ENCODE measurements around the gene BAZ1B. TPM values are rescaled to one million over a fixed set of nuclear protein-coding genes. Genes with fewer than 3 reads are reported as not detected.

BAZ1B gene
- total RNA-seq, 4 donors from 2014 or later = 56.0 to 77.8 (median 69.6) TPM

GRCh38 chr7:73397521-73398281 lies 124.4 kb downstream of the BAZ1B start:
- TF ChIP-seq CTCF (IDR thresholded peaks at IDR 0.05) = no peak
- TF ChIP-seq EP300 (IDR thresholded peaks at IDR 0.05) = no peak
- TF ChIP-seq POLR2A (IDR thresholded peaks at IDR 0.05) = no peak
- TF ChIP-seq POLR2AphosphoS5 (IDR thresholded peaks at IDR 0.05) = no peak
- Histone ChIP-seq H3K27ac (no peak overlapping the region), H3K4me3 (peak overlapping the region in 1 of 2 donors; percentile 28), H3K4me1 (peaks cover 0 to 10% (median 0%) of the 10 kb centered on the region in 3 donors), H3K27me3 (no peaks in the 10 kb centered on the region), H3K9me3 (no peaks in the 10 kb centered on the region), H3K36me3 (no peaks in the 10 kb centered on the region)
- peak; percentile 36 for ATAC-seq
- 4 to 8% methylated on average over 4 to 7 of the region's 14 CpGs for WGBS, 2 donors (ENCODE audit: low coverage in 1 of 2)

- H3K27ac ChIP-seq = no peak overlapping the region
- no peak overlapping the region for H3K4me3 ChIP-seq
- no peaks in the 10 kb centered on the region for H3K36me3 ChIP-seq
- 58 to 90% methylated on average over 2 to 6 of the region's 21 CpGs for WGBS, 2 donors (ENCODE audit: low coverage in 1 of 2)
- H3K9me3 ChIP-seq = no peaks in the 10 kb centered on the region
- no peaks in the 10 kb centered on the region for H3K27me3 ChIP-seq
- TF ChIP-seq EP300 (IDR thresholded peaks at IDR 0.05) = no peak
- TF ChIP-seq POLR2AphosphoS5 (IDR thresholded peaks at IDR 0.05) = no peak
- no peak for TF ChIP-seq POLR2A (IDR thresholded peaks at IDR 0.05)
- no peak for TF ChIP-seq CTCF (IDR thresholded peaks at IDR 0.05)
- ATAC-seq = no peak
- peaks cover 0 to 10% (median 0%) of the 10 kb centered on the region in 3 donors for H3K4me1 ChIP-seq
These were observed 126.3 kb downstream of the BAZ1B start for GRCh38 chr7:73395538-73396503.

GRCh38 chr7:73394422-73394821 lies 127.7 kb downstream of the BAZ1B start:
- peaks cover 0 to 12% (median 0%) of the 10 kb centered on the region in 3 donors for H3K9me3 ChIP-seq
- H3K27ac ChIP-seq = no peak overlapping the region
- WGBS, 2 donors (ENCODE audit: low coverage in 1 of 2) = 51 to 60% methylated on average over 2 to 3 of the region's 3 CpGs
- ATAC-seq = no peak
- TF ChIP-seq POLR2AphosphoS5 (IDR thresholded peaks at IDR 0.05) (no peak), CTCF (IDR thresholded peaks at IDR 0.05) (no peak), EP300 (IDR thresholded peaks at IDR 0.05) (no peak)
- no peaks in the 10 kb centered on the region for H3K36me3 ChIP-seq
- no peak overlapping the region for H3K4me3 ChIP-seq
- H3K27me3 ChIP-seq = no peaks in the 10 kb centered on the region
- H3K4me1 ChIP-seq = peaks cover 0 to 10% (median 0%) of the 10 kb centered on the region in 3 donors

GRCh38 chr7:73391396-73391795 lies 130.7 kb downstream of the BAZ1B start:
- Histone ChIP-seq H3K4me3 (no peak overlapping the region), H3K4me1 (no peaks in the 10 kb centered on the region), H3K36me3 (no peaks in the 10 kb centered on the region), H3K27ac (no peak overlapping the region), H3K9me3 (peaks cover 0 to 42% (median 0%) of the 10 kb centered on the region in 3 donors), H3K27me3 (no peaks in the 10 kb centered on the region)
- TF ChIP-seq CTCF (IDR thresholded peaks at IDR 0.05) (no peak), POLR2AphosphoS5 (IDR thresholded peaks at IDR 0.05) (no peak), POLR2A (IDR thresholded peaks at IDR 0.05) (no peak), EP300 (IDR thresholded peaks at IDR 0.05) (no peak)
- no CpG with 5 or more reads among the region's 2 CpGs for WGBS, 2 donors (ENCODE audit: low coverage in 1 of 2)
- no peak for ATAC-seq

Small RNA genes within 50 kb of the gene (small RNA-seq; reads per million reads assigned to genes)
- gene RF00019 = 0 reads per million in 4 donors
- gene RNU6-1198P = 0 reads per million in 4 donors

Other genes starting within 250 kb of the BAZ1B start
- gene NSUN5, start 213.5 kb downstream of the BAZ1B start, total RNA-seq = 10 to 100 TPM; 15.8 to 34.4 (median 26.7) TPM
- gene TRIM50, start 194.2 kb downstream of the BAZ1B start, total RNA-seq = under 1 TPM in 3 of 4 donors, not detected in 1; 0.27 to 0.78 (median 0.42) TPM
- not detected for gene FKBP6, start 194.1 kb downstream of the BAZ1B start, total RNA-seq
- 1 to 10 TPM in 1 of 4 donors, under 1 TPM in 3; 0.31 to 2.7 (median 0.81) TPM for gene FZD9, start 88.5 kb downstream of the BAZ1B start, total RNA-seq
- 100 to 1,000 TPM; 104 to 144 (median 108) TPM for gene BCL7B, start 35.4 kb upstream of the BAZ1B start, total RNA-seq
- gene TBL2, start 56.3 kb upstream of the BAZ1B start, total RNA-seq = 10 to 100 TPM; 19.1 to 32.5 (median 28.9) TPM
- gene MLXIPL, start 102.2 kb upstream of the BAZ1B start, total RNA-seq = 10 to 100 TPM in 3 of 4 donors, 1 to 10 TPM in 1; 7.7 to 56.2 (median 17.5) TPM
- gene VPS37D, start 145.5 kb upstream of the BAZ1B start, total RNA-seq = 1 to 10 TPM; 2.6 to 7.0 (median 3.2) TPM
- gene DNAJC30, start 161.2 kb upstream of the BAZ1B start, total RNA-seq = 1 to 10 TPM; 2.3 to 9.3 (median 5.3) TPM
- 10 to 100 TPM; 41.5 to 65.0 (median 45.3) TPM for gene BUD23, start 161.3 kb upstream of the BAZ1B start, total RNA-seq
- 10 to 100 TPM in 3 of 4 donors, 1 to 10 TPM in 1; 9.6 to 24.0 (median 15.2) TPM for gene STX1A, start 197.4 kb upstream of the BAZ1B start, total RNA-seq
- 1 to 10 TPM; 5.6 to 8.5 (median 6.6) TPM for gene ABHD11, start 216.5 kb upstream of the BAZ1B start, total RNA-seq
- gene CLDN3, start 248.0 kb upstream of the BAZ1B start, total RNA-seq = 1 to 10 TPM in 1 of 4 donors, not detected in 3; 5.9 TPM